HCT116 (cell line): ENCODE measurements around the gene GTF3C5. TPM values are rescaled to one million over a fixed set of nuclear protein-coding genes. Genes with fewer than 3 reads are reported as not detected.

Experiments
- ATAC-seq: fragments of 200-7000 bp; cut with Tn5 transposase; 2 replicates; pipeline ENCODE4 v1.9.1; 2020; ENCODE audit warnings: mild to moderate bottlenecking, moderate library complexity
- BruUV-seq: library from RNA; stranded (reverse); fragments of 400-500 nt; replicated peaks from 2 replicates; lab custom pipeline; 2021; lab: Mats Ljungman, UMichigan
- CTCF ChIA-PET: fragments of 300-600 bp; sonication (Branson Sonifier 250); formaldehyde crosslinking; loops from one replicate; lab custom pipeline; 2021; ENCODE audit warnings: antibody characterized with exemption; lab: Charles Lee
- POLR2A ChIA-PET: fragments of 300-600, 350-600 bp; sonication (Branson Sonifier 250); formaldehyde crosslinking; loops from one replicate; lab custom pipeline; 2021; ENCODE audit warnings: antibody characterized with exemption; lab: Charles Lee
- RAD21 ChIA-PET, 2 experiments: fragments of 300-600 bp; sonication (Branson Sonifier 250); formaldehyde crosslinking; loops; one replicate each; lab custom pipeline; 2023; ENCODE audit warnings: low total read pairs in 2 of 2; ENCODE audit not compliant: uncharacterized antibody in 2 of 2, unreplicated experiment in 2 of 2, low non-redundant PET in 1 of 2; lab: Charles Lee
- DNase-seq: peaks from one replicate; pipeline ENCODE4 v3.0.0-alpha.2; 2010; ENCODE audit warnings: low read depth, low spot score
- H2AFZ ChIP-seq: fragments of 200-600 bp; shearing (Covaris generic), sonication (generic); 2 replicates; pipeline ENCODE4 v1.6.1; 2017; ENCODE audit warnings: low read depth, mixed run types, mixed read lengths, antibody characterized with exemption, low read length; ENCODE audit not compliant: poor library complexity, severe bottlenecking
- H3K27ac ChIP-seq: 2 replicates; pipeline ENCODE4 v1.5.1; 2012; ENCODE audit warnings: low read depth, low read length
- H3K27me3 ChIP-seq: fragments of 200-600 bp; sonication (generic); 2 replicates; pipeline ENCODE4 v1.6.1; 2016; ENCODE audit warnings: mixed run types, low read length, mixed read lengths; ENCODE audit not compliant: insufficient read depth
- H3K36me3 ChIP-seq, 2 experiments: fragments of 200-500 bp in 1 of 2; fragments of 200-600 bp in 1 of 2; sonication (Bioruptor generic) in 1 of 2; sonication (generic) in 1 of 2; 2 replicates each; pipeline versions ENCODE4 v1.5.1 to v1.6.1; 2014 to 2016; ENCODE audit warnings: low read length in 2 of 2, inconsistent platforms in 1 of 2, mixed read lengths in 1 of 2, mixed run types in 1 of 2; ENCODE audit not compliant: insufficient read depth in 2 of 2, control insufficient read depth in 1 of 2
- H3K4me1 ChIP-seq, 2 experiments: fragments of 200-600 bp in 1 of 2; sonication (generic) in 1 of 2; 2 replicates each; pipeline versions ENCODE4 v1.5.1 to v1.6.1; 2012 to 2017; ENCODE audit warnings: low read length in 2 of 2, inconsistent platforms in 1 of 2, mild to moderate bottlenecking in 1 of 2, mixed read lengths in 1 of 2, mixed run types in 1 of 2, moderate library complexity in 1 of 2; ENCODE audit not compliant: insufficient read depth in 2 of 2, control insufficient read depth in 1 of 2
- H3K4me2 ChIP-seq: fragments of 200-600 bp; sonication (generic); 2 replicates; pipeline ENCODE4 v1.6.1; 2017; ENCODE audit warnings: mixed run types, low read length, mixed read lengths
- H3K4me3 ChIP-seq, 2 experiments: fragments of 200-600 bp in 1 of 2; sonication (generic) in 1 of 2; replicated peaks in 1 of 2; 2 replicates each; pipeline ENCODE4 v1.5.1; 2011 to 2016; ENCODE audit warnings: low read length in 2 of 2, control low read depth in 1 of 2, low read depth in 1 of 2, mild to moderate bottlenecking in 1 of 2, mixed read lengths in 1 of 2, mixed run types in 1 of 2
- H3K79me2 ChIP-seq: fragments of 200-600 bp; sonication (generic); 2 replicates; pipeline ENCODE4 v1.6.1; 2017; ENCODE audit warnings: mild to moderate bottlenecking, mixed run types, low read length, moderate library complexity, mixed read lengths; ENCODE audit not compliant: insufficient read depth
- H3K9ac ChIP-seq: fragments of 200-600 bp; sonication (generic); 2 replicates; pipeline ENCODE4 v1.6.1; 2016; ENCODE audit warnings: low read length, mixed read lengths
- H3K9me2 ChIP-seq: fragments of 200-600 bp; sonication (generic), shearing (Covaris generic); 2 replicates; pipeline ENCODE4 v1.6.1; 2017; ENCODE audit warnings: mixed run types, mild to moderate bottlenecking, moderate library complexity; ENCODE audit not compliant: insufficient read depth
- H3K9me3 ChIP-seq, 2 experiments: fragments of 200-500 bp in 1 of 2; fragments of 200-600 bp in 1 of 2; sonication (Bioruptor generic) in 1 of 2; sonication (generic) in 1 of 2; 2 replicates each; pipeline ENCODE4 v1.6.1; 2014 to 2017; ENCODE audit warnings: low read length in 2 of 2, mixed read lengths in 2 of 2, inconsistent platforms in 1 of 2, low read depth in 1 of 2, mild to moderate bottlenecking in 1 of 2, mixed run types in 1 of 2, moderate library complexity in 1 of 2; ENCODE audit not compliant: control insufficient read depth in 1 of 2, insufficient read depth in 1 of 2
- H4K20me1 ChIP-seq: fragments of 200-600 bp; sonication (generic), shearing (Covaris generic); 2 replicates; pipeline ENCODE4 v1.6.1; 2017; ENCODE audit warnings: mixed run types, mild to moderate bottlenecking, moderate library complexity; ENCODE audit not compliant: insufficient read depth
- CBX3 ChIP-seq: IDR thresholded peaks from 2 replicates; pipeline ENCODE4 v1.6.1; 2012; ENCODE audit warnings: low read depth
- ELF1 ChIP-seq: IDR thresholded peaks from 2 replicates; pipeline ENCODE4 v1.6.1; 2012; ENCODE audit warnings: low read depth, borderline replicate concordance
- EZH2phosphoT487 ChIP-seq: fragments of 200-600 bp; IDR thresholded peaks from 2 replicates; pipeline ENCODE4 v1.6.1; 2018; ENCODE audit warnings: antibody characterized with exemption, borderline replicate concordance
- SIN3A ChIP-seq: IDR thresholded peaks from 2 replicates; pipeline ENCODE4 v1.6.1; 2012; ENCODE audit warnings: low read depth
- SP1 ChIP-seq: IDR thresholded peaks from 2 replicates; pipeline ENCODE4 v1.6.1; 2012; ENCODE audit warnings: low read depth
- SRF ChIP-seq: IDR thresholded peaks from 2 replicates; pipeline ENCODE4 v1.6.1; 2012; ENCODE audit warnings: low read depth
- intact Hi-C: fragments of 100-400 bp; cut with micrococcal nuclease; formaldehyde crosslinking; loops from 2 replicates; pipeline ENCODE4 v1.10.0; 2022
- total RNA-seq: library from RNA; stranded (reverse); gene quantifications from one replicate; pipeline ENCODE4 v1.2.1, GENCODE V29; 2021; ENCODE audit not compliant: unreplicated experiment
- TF ChIP-seq, protein P1 (sequence below), 3 experiments: fragments of 200-600 bp in 1 of 3; sonication (generic) in 1 of 3; IDR thresholded peaks in 2 of 3; conservative IDR thresholded peaks in 1 of 3; 2 replicates each; pipeline ENCODE4 v1.5.1; 2012 to 2017; ENCODE audit warnings: low read depth in 2 of 3, low read length in 2 of 3, antibody characterized with exemption in 1 of 3, borderline replicate concordance in 1 of 3, control low read depth in 1 of 3, mild to moderate bottlenecking in 1 of 3, mixed read lengths in 1 of 3, mixed run types in 1 of 3, moderate library complexity in 1 of 3; ENCODE audit not compliant: insufficient read depth in 1 of 3
- TF ChIP-seq, protein P2 (sequence below): IDR thresholded peaks from 2 replicates; pipeline ENCODE4 v1.6.1; 2011; ENCODE audit warnings: mild to moderate bottlenecking, low read length, moderate library complexity; ENCODE audit not compliant: insufficient replicate concordance; ENCODE audit errors: extremely low read depth

Gene GTF3C5
- total RNA-seq, 1 experiment from 2014 or later = 95.1 TPM

DNA sequence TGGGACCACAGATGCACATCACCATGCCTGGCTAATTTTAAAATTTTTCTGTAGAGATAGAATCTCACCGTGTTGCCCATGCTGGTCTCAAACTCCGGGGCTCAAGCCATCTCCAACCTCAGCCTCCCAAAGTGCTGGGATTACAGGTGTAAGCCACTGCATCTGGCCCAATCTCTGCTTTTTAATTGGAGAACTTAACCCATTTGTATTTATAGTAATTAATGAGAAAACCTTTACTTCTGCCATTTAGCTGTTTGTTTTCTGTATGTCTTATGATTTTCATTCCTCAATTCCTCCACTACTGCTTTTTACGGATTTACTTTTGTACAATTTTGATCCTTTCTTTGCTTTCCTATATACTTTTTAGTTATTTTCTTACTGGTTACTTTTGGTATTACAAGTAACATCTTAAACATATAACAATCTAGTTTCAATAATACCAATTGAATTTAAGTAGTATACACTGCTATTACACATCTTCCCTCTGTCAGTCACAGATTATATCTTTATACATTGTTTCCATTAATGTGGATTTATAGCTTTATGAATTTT, 64.1 kb downstream of the GTF3C5 start:
- H3K4me2 ChIP-seq = no peak overlapping the region
- no TSS peak for BruUV-seq
- H3K79me2 ChIP-seq = no peaks in the 10 kb centered on the region
- TF ChIP-seq, protein P1, sequence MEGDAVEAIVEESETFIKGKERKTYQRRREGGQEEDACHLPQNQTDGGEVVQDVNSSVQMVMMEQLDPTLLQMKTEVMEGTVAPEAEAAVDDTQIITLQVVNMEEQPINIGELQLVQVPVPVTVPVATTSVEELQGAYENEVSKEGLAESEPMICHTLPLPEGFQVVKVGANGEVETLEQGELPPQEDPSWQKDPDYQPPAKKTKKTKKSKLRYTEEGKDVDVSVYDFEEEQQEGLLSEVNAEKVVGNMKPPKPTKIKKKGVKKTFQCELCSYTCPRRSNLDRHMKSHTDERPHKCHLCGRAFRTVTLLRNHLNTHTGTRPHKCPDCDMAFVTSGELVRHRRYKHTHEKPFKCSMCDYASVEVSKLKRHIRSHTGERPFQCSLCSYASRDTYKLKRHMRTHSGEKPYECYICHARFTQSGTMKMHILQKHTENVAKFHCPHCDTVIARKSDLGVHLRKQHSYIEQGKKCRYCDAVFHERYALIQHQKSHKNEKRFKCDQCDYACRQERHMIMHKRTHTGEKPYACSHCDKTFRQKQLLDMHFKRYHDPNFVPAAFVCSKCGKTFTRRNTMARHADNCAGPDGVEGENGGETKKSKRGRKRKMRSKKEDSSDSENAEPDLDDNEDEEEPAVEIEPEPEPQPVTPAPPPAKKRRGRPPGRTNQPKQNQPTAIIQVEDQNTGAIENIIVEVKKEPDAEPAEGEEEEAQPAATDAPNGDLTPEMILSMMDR (IDR thresholded peaks at IDR 0.05 in 2 of 3, conservative IDR thresholded peaks at IDR 0.05 in 1 of 3; ENCODE audit: borderline replicate concordance in 1 of 3, insufficient read depth in 1 of 3, low read depth in 2 of 3, low read length in 2 of 3) = peak in 1 of 3 experiments; percentile 22; a peak in 1 of 6 replicates
- TF ChIP-seq ELF1 = no peak
- H3K36me3 ChIP-seq = peaks cover 17 to 19% of the 10 kb centered on the region in 2 experiments; a peak in 3 of 4 replicates
- no peaks in the 10 kb centered on the region for H4K20me1 ChIP-seq
- intact Hi-C loops = no loop called here
- H3K9ac ChIP-seq = no peak overlapping the region
- H3K4me3 ChIP-seq = no peak overlapping the region
- ChIA-PET CTCF (interaction anchor here (0.9 to 2.2 kb wide), 2 partner anchors 50 to 52 kb away, joined by 4 to 5 read pairs; no protein-coding TSS in a partner anchor), RAD21 (no interaction called here), POLR2A (interaction anchor here (0.7 kb wide), 1 partner anchor 235 kb away, joined by 3 read pairs; no protein-coding TSS in a partner anchor)
- H3K27ac ChIP-seq = no peak overlapping the region
- H3K27me3 ChIP-seq = no peaks in the 10 kb centered on the region
- H2AFZ ChIP-seq = no peak overlapping the region
- H3K9me2 ChIP-seq = no peaks in the 10 kb centered on the region
- H3K9me3 ChIP-seq = peaks cover 8 to 16% of the 10 kb centered on the region in 2 experiments; a peak in 3 of 4 replicates
- ATAC-seq = no peak
- DNase-seq = no peak
- H3K4me1 ChIP-seq = no peaks in the 10 kb centered on the region

GRCh38 chr9:133098104-133098754, 67.4 kb downstream of the GTF3C5 start:
- Histone ChIP-seq H3K9me2 (no peaks in the 10 kb centered on the region), H3K4me1 (no peaks in the 10 kb centered on the region), H3K4me2 (no peak overlapping the region), H2AFZ (no peak overlapping the region), H3K27me3 (no peaks in the 10 kb centered on the region), H3K27ac (no peak overlapping the region), H4K20me1 (no peaks in the 10 kb centered on the region), H3K36me3 (peaks cover 23 to 38% of the 10 kb centered on the region in 2 experiments; a peak in 3 of 4 replicates), H3K9me3 (peaks cover 8 to 16% of the 10 kb centered on the region in 2 experiments; a peak in 3 of 4 replicates), H3K9ac (no peak overlapping the region), H3K79me2 (no peaks in the 10 kb centered on the region), H3K4me3 (no peak overlapping the region)
- POLR2A ChIA-PET = no interaction called here
- TF ChIP-seq CBX3 (no peak), SP1 (no peak), EZH2phosphoT487 (no peak), SRF (no peak), SIN3A (no peak)
- TF ChIP-seq, protein P2, sequence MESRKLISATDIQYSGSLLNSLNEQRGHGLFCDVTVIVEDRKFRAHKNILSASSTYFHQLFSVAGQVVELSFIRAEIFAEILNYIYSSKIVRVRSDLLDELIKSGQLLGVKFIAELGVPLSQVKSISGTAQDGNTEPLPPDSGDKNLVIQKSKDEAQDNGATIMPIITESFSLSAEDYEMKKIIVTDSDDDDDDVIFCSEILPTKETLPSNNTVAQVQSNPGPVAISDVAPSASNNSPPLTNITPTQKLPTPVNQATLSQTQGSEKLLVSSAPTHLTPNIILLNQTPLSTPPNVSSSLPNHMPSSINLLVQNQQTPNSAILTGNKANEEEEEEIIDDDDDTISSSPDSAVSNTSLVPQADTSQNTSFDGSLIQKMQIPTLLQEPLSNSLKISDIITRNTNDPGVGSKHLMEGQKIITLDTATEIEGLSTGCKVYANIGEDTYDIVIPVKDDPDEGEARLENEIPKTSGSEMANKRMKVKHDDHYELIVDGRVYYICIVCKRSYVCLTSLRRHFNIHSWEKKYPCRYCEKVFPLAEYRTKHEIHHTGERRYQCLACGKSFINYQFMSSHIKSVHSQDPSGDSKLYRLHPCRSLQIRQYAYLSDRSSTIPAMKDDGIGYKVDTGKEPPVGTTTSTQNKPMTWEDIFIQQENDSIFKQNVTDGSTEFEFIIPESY = no peak
- TF ChIP-seq, protein P1 (IDR thresholded peaks at IDR 0.05 in 2 of 3, conservative IDR thresholded peaks at IDR 0.05 in 1 of 3; ENCODE audit: borderline replicate concordance in 1 of 3, insufficient read depth in 1 of 3, low read depth in 2 of 3, low read length in 2 of 3) = no peak
- CTCF ChIA-PET = interaction anchor here (2.6 kb wide), 1 partner anchor 47 kb away, joined by 6 read pairs; no protein-coding TSS in a partner anchor
- no peak for ATAC-seq
- intact Hi-C loops = no loop called here
- BruUV-seq = no TSS peak
- RAD21 ChIA-PET = no interaction called here
- DNase-seq = no peak
